Stimulated activated CD4-positive, alpha-beta T cell treated with anti-CD3 and anti-CD28 coated beads, TNF-alpha, amount 100 ng/mL, for 48 hours (primary cell): Measurements from ENCODE around the gene TIGAR.

Source experiments
- DNase-seq, 3 donors: peaks; one replicate each; pipeline ENCODE4 v3.0.0-alpha.2; 2020; ENCODE audit warnings: low read depth in 3 of 3

Gene TIGAR

DNA sequence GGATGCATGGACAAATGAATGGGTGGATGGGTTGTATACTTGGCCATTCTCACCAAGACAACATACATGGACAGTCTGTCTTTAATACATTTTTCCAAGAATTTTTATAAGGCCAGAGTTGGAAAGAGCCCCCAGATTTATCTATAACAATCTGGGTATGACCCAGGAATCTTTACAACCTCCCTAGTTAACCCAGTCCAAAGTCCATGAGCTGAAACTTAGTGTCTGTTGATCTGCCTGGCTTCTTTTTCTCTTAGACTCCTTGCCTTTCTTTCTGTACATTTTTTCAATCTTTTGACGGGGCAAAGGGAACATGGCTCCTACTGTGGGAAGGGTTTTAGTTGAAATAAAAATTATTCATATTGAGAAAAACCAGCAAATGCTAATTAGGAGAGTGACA lies 57.8 kb downstream of the TIGAR start:
- DNase-seq, result no peak

DNA sequence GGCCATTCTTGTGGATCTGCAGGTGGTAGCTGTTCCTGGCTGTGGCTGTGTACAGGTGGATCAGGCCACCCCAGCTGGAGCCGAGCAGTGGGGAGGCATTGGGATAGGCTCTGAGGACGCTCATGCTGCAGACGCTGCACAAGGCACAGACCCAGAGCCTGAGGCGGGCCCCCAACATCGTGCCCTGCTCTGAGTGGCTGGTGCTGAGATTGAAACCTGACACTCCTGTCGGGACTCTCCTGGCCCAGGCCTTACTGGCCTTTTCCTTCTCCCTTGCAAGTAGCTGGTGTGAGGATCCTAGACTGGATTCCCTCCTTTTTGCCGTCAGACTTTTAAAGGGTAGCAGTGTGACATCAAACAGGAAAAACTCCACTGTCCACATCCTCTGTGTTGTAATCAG lies 58.4 kb downstream of the TIGAR start, which contains the start of gene FGF23:
FGF23 (minus strand) TSS at position 308 of the 400 bp plus-strand sequence; CDS start at position 178, 130 bp downstream.
- DNase-seq, result no peak

- no peak for DNase-seq
Observed at GRCh38 chr12:4380332-4380731, 59.3 kb downstream of the TIGAR start.

DNA sequence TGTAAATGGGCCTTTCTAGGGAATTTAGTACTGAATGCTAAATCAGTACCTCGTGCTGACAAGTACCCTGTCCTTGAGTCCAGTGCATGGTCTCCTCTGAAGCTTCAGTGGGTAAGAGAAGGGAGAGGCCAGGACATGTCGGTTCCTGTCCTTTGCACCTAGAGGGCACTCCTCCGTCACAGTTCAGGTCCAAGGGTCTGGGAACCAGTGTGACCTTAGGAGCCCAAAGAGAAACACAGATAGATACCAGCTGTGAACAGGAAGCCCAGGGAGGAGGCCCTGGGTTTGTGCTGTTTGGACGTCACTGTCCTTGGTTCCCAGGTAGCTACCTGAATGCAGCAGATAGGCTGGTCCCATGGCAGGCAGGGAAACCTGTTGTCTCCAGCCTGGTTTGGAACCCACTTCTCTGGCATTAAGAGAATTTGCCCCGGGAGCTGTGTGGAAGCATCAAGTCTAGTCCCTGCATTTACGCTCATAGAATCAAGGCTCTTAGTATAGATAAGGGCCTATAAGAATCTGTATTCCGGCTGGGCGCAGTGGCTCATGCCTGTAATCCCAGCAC lies 62.4 kb downstream of the TIGAR start:
- DNase-seq, result no peak

GRCh38 chr12:4386801-4387200 lies 65.8 kb downstream of the TIGAR start:
- no peak for DNase-seq

DNA sequence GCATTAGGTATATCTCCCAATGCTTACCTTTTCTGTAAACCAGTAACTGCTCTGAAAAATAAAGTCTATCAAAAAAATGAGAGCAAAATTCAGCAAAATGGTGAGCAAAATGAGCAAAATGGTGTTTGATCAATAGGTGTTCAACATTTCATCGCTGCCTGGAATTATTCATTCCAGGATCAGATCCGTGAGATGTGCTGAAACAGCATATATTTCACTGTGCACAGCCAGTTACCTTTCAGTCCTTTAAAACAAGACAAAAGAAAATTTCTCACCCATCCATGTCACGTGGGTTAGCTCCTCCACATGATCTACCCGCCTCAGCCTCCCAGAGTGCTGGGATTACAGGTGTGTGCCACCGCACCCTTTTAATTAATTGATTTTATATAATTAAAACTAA lies 66.6 kb downstream of the TIGAR start:
- no peak for DNase-seq

DNA sequence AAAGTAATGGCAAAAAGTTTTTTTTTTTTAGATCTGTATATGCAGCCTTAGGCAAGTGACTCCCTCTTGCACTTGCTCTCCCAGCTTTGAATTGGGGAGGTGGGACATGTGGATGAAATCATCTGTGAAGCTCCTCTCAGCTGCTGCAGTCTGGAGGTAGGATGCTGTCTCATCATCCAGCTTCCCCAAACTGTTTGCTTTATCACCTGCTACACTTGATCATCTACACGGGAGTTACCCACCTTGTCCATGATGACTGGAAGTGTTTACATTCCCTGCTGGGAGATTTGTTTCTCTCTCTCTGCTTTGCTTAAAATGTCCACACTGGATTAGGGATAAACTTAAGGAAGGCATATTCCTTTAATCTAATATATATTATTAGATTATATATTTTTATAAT lies 67.0 kb downstream of the TIGAR start:
- no peak for DNase-seq

DNA sequence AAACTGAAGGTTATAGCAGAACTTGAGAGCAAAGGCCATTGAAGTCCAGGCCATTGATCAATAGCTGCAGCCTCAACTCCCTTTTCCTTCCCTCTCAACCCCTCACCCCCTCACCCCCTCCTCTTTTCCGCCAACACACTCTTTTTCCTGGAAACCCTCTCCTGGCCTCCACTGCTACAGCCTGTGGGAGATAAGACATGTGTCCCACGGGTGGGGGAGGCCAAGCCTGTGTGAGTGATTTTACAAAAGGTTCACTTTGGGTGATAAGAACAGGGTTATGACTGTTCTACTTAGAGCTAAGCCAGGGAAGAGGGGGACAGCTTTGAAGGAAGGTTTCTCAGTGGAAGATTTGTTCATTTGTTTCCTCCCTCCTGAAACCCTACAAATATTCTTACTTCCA lies 67.6 kb downstream of the TIGAR start:
- DNase-seq, result no peak

GRCh38 chr12:4392223-4392742 lies 71.3 kb downstream of the TIGAR start:
- DNase-seq, result no peak

- no peak for DNase-seq
Observed at GRCh38 chr12:4393211-4393610, 72.2 kb downstream of the TIGAR start.

GRCh38 chr12:4395818-4396217 lies 74.8 kb downstream of the TIGAR start:
- no peak for DNase-seq

DNA sequence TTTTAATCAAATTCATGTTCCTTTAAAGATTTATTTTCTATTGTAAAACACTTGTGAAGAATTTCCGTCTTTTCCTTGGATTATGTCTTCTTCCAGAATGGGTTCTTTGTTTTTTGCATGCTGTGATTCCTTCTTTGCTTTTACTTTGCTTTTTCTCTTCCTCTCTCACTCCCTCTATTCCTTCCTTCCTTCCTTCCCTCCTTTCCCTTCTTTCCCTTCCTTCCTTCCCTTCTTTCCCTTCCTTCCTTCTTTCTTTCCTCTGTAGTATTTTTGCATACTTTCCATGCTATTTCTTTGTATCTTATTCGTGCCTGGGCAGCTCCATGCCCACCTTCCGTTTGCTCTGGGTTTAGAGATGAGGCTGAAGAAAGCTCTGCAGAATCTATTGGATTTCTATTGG lies 80.1 kb downstream of the TIGAR start:
- no peak for DNase-seq

DNA sequence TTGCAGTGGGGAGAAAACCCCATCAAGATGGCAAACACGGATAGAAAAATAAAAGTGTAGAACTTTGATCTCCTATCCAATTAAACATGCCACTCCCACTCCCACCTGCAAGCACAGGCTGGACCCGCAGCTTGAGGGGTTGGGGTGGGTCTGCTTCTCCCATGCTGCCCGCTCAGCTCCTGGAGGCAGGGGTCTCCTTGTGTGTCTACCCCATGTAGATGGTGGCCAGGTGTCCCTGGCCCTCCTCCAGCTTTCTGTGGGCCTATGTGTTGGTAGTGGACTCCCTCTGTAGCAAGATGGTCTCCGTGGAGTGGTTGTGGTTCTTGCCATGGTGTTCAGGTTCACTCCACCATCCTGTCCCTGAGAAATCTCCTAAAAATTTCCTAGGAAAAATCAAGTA lies 82.0 kb downstream of the TIGAR start:
- DNase-seq, result no peak
